Body of pancreas (tissue), 4 donors: ENCODE results near the gene LTB. TPM values are rescaled to one million over a fixed set of nuclear protein-coding genes. Genes with fewer than 3 reads are reported as not detected.

Experiments used
- ATAC-seq: fragments of 150-250 bp; one replicate; pipeline ENCODE4 v1.9.1; 2016
- DNase-seq, 4 donors: peaks; one replicate each; pipeline ENCODE4 v3.0.0-alpha.2; 2019
- H3K27ac ChIP-seq, 4 donors: fragments of 200-600 bp; sonication (generic); 1 replicate in 3 of 4; 2 replicates in 1 of 4; pipeline versions ENCODE4 v1.5.1 to v1.6.1; 2016 to 2019; ENCODE audit warnings: mild to moderate bottlenecking in 1 of 4, mixed read lengths in 1 of 4, moderate library complexity in 1 of 4
- H3K27me3 ChIP-seq, 2 donors: fragments of 200-600 bp; sonication (generic); one replicate each; pipeline ENCODE4 v1.6.0; 2016; ENCODE audit warnings: mild to moderate bottlenecking in 1 of 2
- H3K36me3 ChIP-seq, 2 donors: fragments of 200-600 bp; sonication (generic); replicated peaks in 1 of 2; 2 replicates each; pipeline ENCODE4 v1.5.1; 2016; ENCODE audit warnings: low read depth in 2 of 2; ENCODE audit not compliant: insufficient read depth in 1 of 2
- H3K4me1 ChIP-seq: fragments of 200-600 bp; sonication (generic); one replicate; pipeline ENCODE4 v1.6.0; 2016
- H3K4me3 ChIP-seq, 2 donors: fragments of 200-600 bp; sonication (generic); 1 replicate in 1 of 2; 2 replicates in 1 of 2; pipeline ENCODE4 v1.5.1; 2016 to 2019
- H3K9me3 ChIP-seq, 3 donors: fragments of 200-600 bp; sonication (generic); 1 replicate in 2 of 3; 2 replicates in 1 of 3; pipeline ENCODE4 v1.5.1; 2016
- CTCF ChIP-seq, 7 experiments: fragments of 450-650 bp in 4 of 7; fragments of 200-600 bp in 3 of 7; sonication (generic) in 3 of 7; IDR thresholded peaks; one replicate each; pipeline ENCODE4 v1.5.1; 2016 to 2019; ENCODE audit warnings: antibody characterized with exemption in 7 of 7
- POLR2A ChIP-seq, 3 donors: fragments of 450-650 bp; IDR thresholded peaks; one replicate each; pipeline ENCODE4 v1.6.1; 2016; ENCODE audit warnings: antibody characterized with exemption in 3 of 3, mild to moderate bottlenecking in 2 of 3
- WGBS, 2 donors: methylation state at CpG; one replicate each; pipeline ENCODE4 v1.1.5; 2017; 5-methylcytosine and 5-hydroxymethylcytosine counted together
- intact Hi-C: fragments of 100-400 bp; cut with DNase I; formaldehyde crosslinking; loops from one replicate; pipeline ENCODE4 v1.15.1; 2023
- total RNA-seq, 2 donors: library from RNA; depleted of rRNA; stranded (reverse); fragments of >200 nt; gene quantifications; one replicate each; pipeline ENCODE4 v1.1.0, GENCODE V29; 2016

The LTB gene
- total RNA-seq, 2 donors from 2014 or later: 0.78 TPM; not detected in 1

- intact Hi-C loops: no loop called here
- Histone ChIP-seq H3K4me3 (no peak overlapping the region), H3K36me3 (peaks cover 38 to 58% of the 10 kb centered on the region in 2 donors), H3K9me3 (no peaks in the 10 kb centered on the region), H3K4me1 (peaks cover 20% of the 10 kb centered on the region), H3K27me3 (no peaks in the 10 kb centered on the region), H3K27ac (no peak overlapping the region)
- DNase-seq (no peak), ATAC-seq (no peak)
- no peak for TF ChIP-seq CTCF (IDR thresholded peaks at IDR 0.05)
- no peak for TF ChIP-seq POLR2A (IDR thresholded peaks at IDR 0.05)
- WGBS, 2 donors: 90 to 94% methylated on average over 6 of the region's 6 CpGs
Observed at GRCh38 chr6:31534011-31534410, 48.2 kb downstream of the LTB start.

GRCh38 chr6:31533455-31533841 is 48.8 kb downstream of the LTB start:
- no peak for ATAC-seq
- intact Hi-C loops: no loop called here
- H3K27me3 ChIP-seq: no peaks in the 10 kb centered on the region
- no peak overlapping the region for H3K27ac ChIP-seq
- peaks cover 38 to 56% of the 10 kb centered on the region in 2 donors for H3K36me3 ChIP-seq
- H3K9me3 ChIP-seq: no peaks in the 10 kb centered on the region
- DNase-seq: no peak
- H3K4me3 ChIP-seq: no peak overlapping the region
- WGBS, 2 donors: 93 to 100% methylated on average over 1 of the region's 1 CpG
- TF ChIP-seq POLR2A (IDR thresholded peaks at IDR 0.05) (no peak), CTCF (IDR thresholded peaks at IDR 0.05) (no peak)
- H3K4me1 ChIP-seq: peaks cover 16% of the 10 kb centered on the region

GRCh38 chr6:31532644-31533454 is 49.4 kb downstream of the LTB start:
- TF ChIP-seq POLR2A (IDR thresholded peaks at IDR 0.05) (no peak), CTCF (IDR thresholded peaks at IDR 0.05) (no peak)
- WGBS, 2 donors: 37 to 47% methylated on average over 8 to 9 of the region's 9 CpGs
- Histone ChIP-seq H3K36me3 (peaks cover 38 to 52% of the 10 kb centered on the region in 2 donors), H3K4me1 (peaks cover 11% of the 10 kb centered on the region), H3K27me3 (no peaks in the 10 kb centered on the region), H3K9me3 (no peaks in the 10 kb centered on the region), H3K27ac (no peak overlapping the region), H3K4me3 (no peak overlapping the region)
- no peak for ATAC-seq
- intact Hi-C loops: no loop called here
- no peak for DNase-seq

- 72 to 79% methylated on average over 9 of the region's 9 CpGs for WGBS, 2 donors
- DNase-seq: no peak
- Histone ChIP-seq H3K4me3 (no peak overlapping the region), H3K27ac (no peak overlapping the region), H3K36me3 (peaks cover 38 to 50% of the 10 kb centered on the region in 2 donors), H3K27me3 (no peaks in the 10 kb centered on the region), H3K9me3 (no peaks in the 10 kb centered on the region), H3K4me1 (peaks cover 11% of the 10 kb centered on the region)
- TF ChIP-seq POLR2A (IDR thresholded peaks at IDR 0.05) (peak in 1 of 3 donors; percentile 6), CTCF (IDR thresholded peaks at IDR 0.05) (no peak)
- no peak for ATAC-seq
- intact Hi-C loops: no loop called here
Observed at GRCh38 chr6:31531771-31532643, 50.2 kb downstream of the LTB start.
